GM10248 (cell line): ENCODE data around the gene SHC1.

Experiments used
- CTCF ChIA-PET: fragments of 300-600 bp; sonication (Branson Sonifier 250); formaldehyde crosslinking; extraction: SDS; loops from one replicate; lab custom pipeline; 2021; ENCODE audit warnings: antibody characterized with exemption; lab: Yijun Ruan, JAX
- POLR2A ChIA-PET: fragments of 350-650 bp; sonication (Branson Sonifier 250); formaldehyde crosslinking; extraction: SDS; loops from one replicate; lab custom pipeline; 2020; ENCODE audit warnings: antibody characterized with exemption; lab: Yijun Ruan, JAX
- DNase-seq: peaks from one replicate; pipeline ENCODE4 v3.0.0; 2012; ENCODE audit errors: extremely low spot score
- CTCF ChIP-seq: IDR thresholded peaks from 2 replicates; pipeline ENCODE4 v1.5.1; 2012; ENCODE audit warnings: mild to moderate bottlenecking, low read depth; ENCODE audit errors: extremely low read depth, missing control alignments, control extremely low read depth

Gene SHC1

GRCh38 chr1:155016231-155016831 lies 45.8 kb upstream of the SHC1 start:
- no peak for DNase-seq
- CTCF ChIA-PET, result interaction anchor here (0.7 to 13.5 kb wide), 35 partner anchors 9 to 548 kb away, joined by 3 to 175 read pairs (median 7); partner anchors contain the start of genes ADAM15, DCST1, DCST2 and EFNA3
- TF ChIP-seq CTCF, result no peak
- POLR2A ChIA-PET, result interaction anchor here (1.3 kb wide), 1 partner anchor 69 kb away, joined by 4 read pairs; no protein-coding TSS in a partner anchor

DNA sequence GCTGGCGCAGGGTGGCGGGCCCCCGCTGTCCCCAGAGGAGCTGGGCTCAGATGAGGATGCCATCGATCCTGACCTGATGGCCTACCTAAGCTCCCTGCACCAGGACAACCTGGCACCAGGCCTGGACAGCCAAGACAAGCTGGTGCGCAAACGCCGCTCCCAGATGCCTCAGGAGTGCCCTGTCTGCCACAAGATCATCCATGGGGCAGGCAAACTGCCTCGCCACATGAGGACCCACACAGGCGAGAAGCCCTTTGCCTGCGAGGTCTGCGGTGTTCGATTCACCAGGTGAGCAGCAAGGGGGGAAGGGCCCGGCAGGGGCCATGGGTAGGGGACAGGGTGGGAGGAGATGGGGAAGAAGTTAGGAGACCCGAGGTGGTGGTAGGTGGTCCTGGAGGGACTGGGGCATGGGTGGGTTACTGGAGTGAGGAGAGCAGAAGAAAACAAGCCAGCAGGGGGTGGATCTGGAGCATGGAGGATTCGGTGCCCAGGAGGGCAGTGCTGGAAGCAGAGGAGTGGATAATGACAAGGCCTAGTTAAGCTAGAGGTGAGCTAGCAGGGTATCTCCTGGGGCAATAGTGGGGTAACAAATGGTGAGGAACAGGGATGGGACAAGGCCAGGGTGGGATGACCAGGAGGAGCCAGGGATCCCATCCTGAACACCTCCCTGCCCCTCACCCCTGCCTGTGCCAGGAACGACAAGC lies 45.1 kb upstream of the SHC1 start:
- POLR2A ChIA-PET, result interaction anchor here (0.7 kb wide), 1 partner anchor 372 kb away, joined by 3 read pairs; no protein-coding TSS in a partner anchor
- TF ChIP-seq CTCF, result no peak
- no peak for DNase-seq
- CTCF ChIA-PET, result interaction anchor here (0.7 to 13.5 kb wide), 22 partner anchors 8 to 547 kb away, joined by 3 to 175 read pairs (median 8); partner anchors contain the start of genes ADAM15, DCST1, DCST2 and KRTCAP2

DNA sequence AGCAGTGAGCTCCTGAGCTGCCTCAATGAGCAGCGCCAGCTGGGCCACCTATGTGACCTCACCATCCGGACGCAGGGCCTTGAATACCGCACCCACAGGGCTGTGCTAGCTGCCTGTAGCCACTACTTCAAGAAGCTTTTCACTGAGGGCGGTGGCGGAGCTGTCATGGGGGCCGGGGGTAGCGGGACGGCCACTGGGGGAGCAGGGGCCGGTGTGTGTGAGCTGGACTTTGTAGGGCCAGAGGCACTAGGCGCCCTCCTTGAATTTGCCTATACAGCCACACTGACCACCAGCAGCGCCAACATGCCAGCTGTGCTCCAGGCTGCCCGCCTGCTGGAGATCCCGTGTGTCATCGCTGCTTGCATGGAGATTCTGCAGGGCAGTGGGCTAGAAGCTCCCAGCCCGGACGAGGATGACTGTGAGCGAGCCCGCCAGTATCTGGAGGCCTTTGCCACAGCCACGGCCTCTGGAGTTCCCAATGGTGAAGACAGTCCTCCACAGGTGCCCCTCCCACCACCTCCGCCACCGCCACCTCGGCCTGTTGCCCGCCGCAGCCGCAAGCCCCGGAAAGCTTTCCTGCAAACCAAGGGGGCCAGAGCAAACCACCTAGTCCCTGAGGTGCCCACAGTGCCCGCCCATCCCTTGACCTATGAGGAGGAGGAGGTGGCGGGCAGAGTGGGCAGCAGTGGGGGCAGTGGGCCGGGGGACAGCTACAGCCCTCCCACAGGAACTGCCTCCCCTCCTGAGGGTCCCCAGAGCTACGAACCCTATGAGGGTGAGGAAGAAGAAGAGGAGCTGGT lies 44.4 kb upstream of the SHC1 start:
- CTCF ChIA-PET, result interaction anchor here (1.1 to 13.5 kb wide), 10 partner anchors 9 to 547 kb away, joined by 3 to 175 read pairs (median 18); partner anchors contain the start of genes ADAM15, LENEP, PYGO2 and ZBTB7B
- DNase-seq, result no peak
- POLR2A ChIA-PET, result interaction anchor here (0.7 kb wide), 1 partner anchor 371 kb away, joined by 3 read pairs; no protein-coding TSS in a partner anchor
- TF ChIP-seq CTCF, result no peak

- no peak for DNase-seq
- no peak for TF ChIP-seq CTCF
- POLR2A ChIA-PET, result no interaction called here
- CTCF ChIA-PET, result interaction anchor here (1.0 to 13.5 kb wide), 5 partner anchors 9 to 454 kb away, joined by 4 to 175 read pairs (median 5); partner anchors contain the start of genes ADAM15, LENEP, PYGO2 and ZBTB7B
These were observed 43.1 kb upstream of the SHC1 start for GRCh38 chr1:155013632-155014031.

- CTCF ChIA-PET, result interaction anchor here (1.0 to 13.5 kb wide), 7 partner anchors 9 to 453 kb away, joined by 3 to 175 read pairs (median 5); partner anchors contain the start of genes ADAM15, LENEP, PYGO2 and ZBTB7B
- TF ChIP-seq CTCF, result no peak
- no peak for DNase-seq
- POLR2A ChIA-PET, result no interaction called here
These were observed 42.4 kb upstream of the SHC1 start for GRCh38 chr1:155012776-155013602.
